Thymus (tissue), 11 donors: ENCODE measurements around the gene SYNE3. TPM values are rescaled to one million over a fixed set of nuclear protein-coding genes. Genes with fewer than 3 reads are reported as not detected.
A peak's percentile ranks its signal among the peaks of the same experiment; 100 is the strongest.

Experiments used
- DNase-seq, 9 donors: peaks; one replicate each; pipeline ENCODE4 v3.0.0-alpha.2; 2013; ENCODE audit warnings: low spot score in 9 of 9, low read depth in 6 of 9, missing footprints in 1 of 9
- H3K27ac ChIP-seq, 2 donors: one replicate each; pipeline ENCODE4 v1.5.1; 2013; ENCODE audit warnings: control low read depth in 1 of 2, low read depth in 1 of 2, low read length in 1 of 2, mild to moderate bottlenecking in 1 of 2, moderate library complexity in 1 of 2
- H3K27me3 ChIP-seq, 2 donors: one replicate each; pipeline ENCODE4 v1.5.1; 2013; ENCODE audit warnings: low read length in 1 of 2; ENCODE audit not compliant: control insufficient read depth in 2 of 2, insufficient read depth in 1 of 2
- H3K36me3 ChIP-seq, 2 donors: one replicate each; pipeline ENCODE4 v1.5.1; 2013; ENCODE audit warnings: low read length in 1 of 2, mild to moderate bottlenecking in 1 of 2, moderate library complexity in 1 of 2; ENCODE audit not compliant: control insufficient read depth in 2 of 2, insufficient read depth in 2 of 2
- H3K4me1 ChIP-seq, 2 donors: one replicate each; pipeline ENCODE4 v1.5.1; 2013; ENCODE audit warnings: low read length in 2 of 2; ENCODE audit not compliant: control insufficient read depth in 2 of 2, insufficient read depth in 2 of 2
- H3K4me3 ChIP-seq, 2 donors: one replicate each; pipeline ENCODE4 v1.5.1; 2013; ENCODE audit warnings: low read length in 2 of 2, control low read depth in 1 of 2, mild to moderate bottlenecking in 1 of 2
- H3K9me3 ChIP-seq, 2 donors: one replicate each; pipeline ENCODE4 v1.5.1; 2013; ENCODE audit warnings: low read length in 1 of 2, mild to moderate bottlenecking in 1 of 2; ENCODE audit not compliant: control insufficient read depth in 2 of 2, insufficient read depth in 1 of 2
- WGBS: extraction: QIAGEN DNeasy Blood & Tissue Kit; methylation state at CpG from one replicate; pipeline ENCODE4 v1.1.7; 2013; 5-methylcytosine and 5-hydroxymethylcytosine counted together
- polyA plus RNA-seq: library from polyadenylated mRNA; stranded (reverse); fragments of 200-250 nt; gene quantifications from one replicate; pipeline ENCODE4 v1.2.3, GENCODE V29; 2013
- total RNA-seq: library from RNA; stranded (reverse); fragments of 120-200 nt; gene quantifications from one replicate; pipeline ENCODE4 v1.2.4, GENCODE V29; 2013
- donor health status: healthy.

The SYNE3 gene
- total and polyA plus RNA-seq, 2 donors: 1.7 to 3.1 TPM

DNA sequence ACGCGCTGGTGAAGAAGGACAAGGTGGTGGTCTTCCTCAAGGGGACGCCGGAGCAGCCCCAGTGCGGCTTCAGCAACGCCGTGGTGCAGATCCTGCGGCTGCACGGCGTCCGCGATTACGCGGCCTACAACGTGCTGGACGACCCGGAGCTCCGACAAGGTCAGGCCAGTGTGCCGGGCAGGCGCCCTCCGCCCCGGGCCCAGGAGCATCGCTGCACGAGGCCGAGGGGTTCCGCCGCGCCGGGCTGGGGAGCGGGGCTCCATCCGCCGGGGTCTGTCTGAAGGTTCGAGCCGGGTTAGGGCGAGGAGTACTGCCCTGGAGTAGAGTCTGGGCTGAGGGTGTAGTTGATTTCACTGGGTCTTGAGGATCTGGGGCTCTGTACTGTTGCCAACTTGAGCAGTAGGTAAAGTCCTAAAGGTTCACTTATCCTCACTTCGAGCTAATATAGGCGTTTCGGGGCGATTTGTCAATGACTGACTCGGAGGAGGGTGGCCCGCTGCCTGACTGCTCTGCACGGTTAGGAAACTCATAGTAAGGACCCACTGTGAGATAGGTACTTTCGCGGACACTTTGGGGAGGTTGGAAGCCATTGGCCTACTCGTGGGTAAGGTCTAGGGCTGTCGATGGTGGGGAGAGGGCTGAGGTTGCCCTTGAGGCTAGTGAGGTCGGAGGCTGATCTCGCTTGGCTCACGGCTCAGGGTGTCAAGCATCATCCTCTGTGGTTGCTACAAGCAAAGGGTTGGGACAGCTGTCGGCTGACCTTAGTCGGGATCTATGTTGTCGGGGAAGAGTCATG is 19.0 kb upstream of the SYNE3 start:
- peaks cover 0 to 1% of the 10 kb centered on the region in 2 donors for H3K9me3 ChIP-seq
- WGBS: 4% methylated on average over 52 of the region's 52 CpGs
- H3K4me3 ChIP-seq: peak overlapping the region; percentile 73 to 86
- peak in 1 of 9 donors; percentile 53 for DNase-seq
- no peaks in the 10 kb centered on the region for H3K27me3 ChIP-seq
- peaks cover 26% of the 10 kb centered on the region in 2 donors for H3K4me1 ChIP-seq
- peaks cover 0 to 6% of the 10 kb centered on the region in 2 donors for H3K36me3 ChIP-seq
- H3K27ac ChIP-seq: no peak overlapping the region

DNA sequence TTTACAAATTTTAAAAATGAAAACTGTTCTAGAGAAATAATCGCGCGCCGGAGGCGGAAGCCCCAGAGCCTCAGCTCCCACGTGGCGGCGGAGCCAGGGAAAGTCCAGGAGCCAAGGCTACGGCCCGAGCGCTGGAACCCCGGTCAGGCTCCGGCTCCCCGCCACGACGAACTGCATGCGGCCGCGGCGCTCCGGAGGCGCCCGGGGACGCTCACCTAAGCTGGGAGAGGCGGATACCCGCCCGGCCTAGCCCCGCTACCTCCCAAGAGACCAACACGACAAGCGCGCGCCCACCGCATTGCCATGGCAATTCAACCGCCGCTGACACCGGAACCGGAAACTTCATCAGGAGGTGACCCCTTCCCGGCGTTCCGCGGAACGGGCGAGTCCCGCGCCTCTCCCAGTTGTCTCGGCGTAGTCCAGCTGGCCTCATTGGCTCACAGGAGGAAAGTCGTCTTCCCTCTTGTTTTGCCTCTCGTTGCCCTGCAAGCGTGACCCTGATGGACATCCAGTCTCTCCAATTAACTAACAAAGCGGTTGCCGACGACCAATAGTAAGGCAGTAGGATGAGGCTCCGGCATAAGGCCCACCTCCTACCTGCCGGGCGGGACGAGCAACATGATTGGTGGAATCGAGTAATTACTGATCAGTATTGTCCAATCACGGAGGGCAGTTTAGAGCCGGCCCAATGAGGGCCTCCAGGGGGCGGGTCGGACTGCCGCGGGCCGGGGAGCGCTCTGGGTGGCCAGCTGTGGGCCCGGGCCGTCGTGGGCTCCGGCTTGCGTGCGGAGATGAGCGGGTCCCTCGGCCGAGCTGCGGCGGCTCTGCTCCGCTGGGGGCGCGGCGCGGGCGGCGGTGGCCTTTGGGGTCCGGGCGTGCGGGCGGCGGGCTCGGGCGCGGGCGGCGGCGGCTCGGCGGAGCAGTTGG is 18.1 kb upstream of the SYNE3 start, which contains the start of gene GLRX5:
Gene GLRX5, plus strand, starts transcription at position 752 of the 927 bp plus-strand sequence. Its CDS starts 40 bp downstream, at position 792.
- under 1% methylated on average over 97 of the region's 97 CpGs for WGBS

GRCh38 chr14:95533822-95534221 is 17.4 kb upstream of the SYNE3 start:
- Histone ChIP-seq H3K4me3 (peak overlapping the region; percentile 85 to 86), H3K27ac (peak overlapping the region in 1 of 2 donors; percentile 92), H3K9me3 (peaks cover 0 to 1% of the 10 kb centered on the region in 2 donors), H3K4me1 (peaks cover 26% of the 10 kb centered on the region in 2 donors), H3K36me3 (peaks cover 4 to 14% of the 10 kb centered on the region in 2 donors), H3K27me3 (no peaks in the 10 kb centered on the region)
- WGBS: under 1% methylated on average over 18 of the region's 18 CpGs
- DNase-seq: no peak

More for the DNA sequence above, 18.1 kb upstream of the SYNE3 start, which contains the start of gene GLRX5:
- peaks cover under 1 to 14% of the 10 kb centered on the region in 2 donors for H3K36me3 ChIP-seq
- peaks cover 0 to 1% of the 10 kb centered on the region in 2 donors for H3K9me3 ChIP-seq
- no peaks in the 10 kb centered on the region for H3K27me3 ChIP-seq
- H3K4me1 ChIP-seq: peaks cover 26% of the 10 kb centered on the region in 2 donors
- peak; percentile 98 to 100 (median 99) for DNase-seq
- H3K4me3 ChIP-seq: peak within 1 kb of the TSS; percentile 85 to 86
- H3K27ac ChIP-seq: peak within 1 kb of the TSS; percentile 90 to 92

DNA sequence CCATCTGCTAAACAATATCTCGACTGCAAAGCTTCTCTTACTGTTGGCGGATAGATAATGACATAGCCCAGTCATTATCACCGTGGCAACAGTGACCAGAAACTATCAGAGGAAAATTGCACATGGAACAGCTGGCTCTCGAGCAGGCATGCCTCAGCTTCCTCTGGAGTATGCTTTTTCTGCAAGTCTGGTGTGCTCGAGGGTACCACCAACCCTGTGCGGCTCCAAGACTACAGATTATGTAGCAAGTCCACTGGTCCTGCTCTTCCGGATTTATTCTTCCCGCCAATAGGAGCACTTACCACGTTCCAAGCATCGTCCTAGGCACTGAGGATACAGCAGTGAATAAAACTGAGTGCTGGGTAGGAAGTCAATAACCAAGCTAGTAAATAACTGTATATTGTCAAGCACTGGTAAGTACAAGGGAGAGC is 17.0 kb upstream of the SYNE3 start:
- H3K27me3 ChIP-seq: no peaks in the 10 kb centered on the region
- peaks cover 4 to 14% of the 10 kb centered on the region in 2 donors for H3K36me3 ChIP-seq
- peak overlapping the region in 1 of 2 donors; percentile 92 for H3K27ac ChIP-seq
- peaks cover 0 to 1% of the 10 kb centered on the region in 2 donors for H3K9me3 ChIP-seq
- H3K4me1 ChIP-seq: peaks cover 26% of the 10 kb centered on the region in 2 donors
- H3K4me3 ChIP-seq: peak overlapping the region; percentile 85 to 86
- 10% methylated on average over 10 of the region's 10 CpGs for WGBS
- DNase-seq: peak in 1 of 9 donors; percentile 49

- Histone ChIP-seq H3K4me1 (peaks cover 22 to 28% of the 10 kb centered on the region in 2 donors), H3K4me3 (no peak overlapping the region), H3K27me3 (no peaks in the 10 kb centered on the region), H3K27ac (no peak overlapping the region), H3K9me3 (peaks cover 0 to 1% of the 10 kb centered on the region in 2 donors), H3K36me3 (peaks cover 4 to 14% of the 10 kb centered on the region in 2 donors)
- WGBS: 78% methylated on average over 3 of the region's 3 CpGs
- no peak for DNase-seq
Observed at GRCh38 chr14:95531969-95532368, 15.5 kb upstream of the SYNE3 start.

GRCh38 chr14:95531473-95531872 is 15.0 kb upstream of the SYNE3 start:
- Histone ChIP-seq H3K4me3 (no peak overlapping the region), H3K27ac (no peak overlapping the region), H3K36me3 (peaks cover 4 to 14% of the 10 kb centered on the region in 2 donors), H3K4me1 (peaks cover 17 to 28% of the 10 kb centered on the region in 2 donors), H3K27me3 (no peaks in the 10 kb centered on the region), H3K9me3 (peaks cover 0 to 1% of the 10 kb centered on the region in 2 donors)
- no peak for DNase-seq
- 78% methylated on average over 3 of the region's 3 CpGs for WGBS

- Histone ChIP-seq H3K4me1 (peaks cover 11 to 27% of the 10 kb centered on the region in 2 donors), H3K27ac (no peak overlapping the region), H3K36me3 (peaks cover 4 to 14% of the 10 kb centered on the region in 2 donors), H3K9me3 (peaks cover 0 to 1% of the 10 kb centered on the region in 2 donors), H3K4me3 (no peak overlapping the region), H3K27me3 (no peaks in the 10 kb centered on the region)
- DNase-seq: no peak
- 97% methylated on average over 13 of the region's 13 CpGs for WGBS
Observed at GRCh38 chr14:95530473-95531276, 14.2 kb upstream of the SYNE3 start.

DNA sequence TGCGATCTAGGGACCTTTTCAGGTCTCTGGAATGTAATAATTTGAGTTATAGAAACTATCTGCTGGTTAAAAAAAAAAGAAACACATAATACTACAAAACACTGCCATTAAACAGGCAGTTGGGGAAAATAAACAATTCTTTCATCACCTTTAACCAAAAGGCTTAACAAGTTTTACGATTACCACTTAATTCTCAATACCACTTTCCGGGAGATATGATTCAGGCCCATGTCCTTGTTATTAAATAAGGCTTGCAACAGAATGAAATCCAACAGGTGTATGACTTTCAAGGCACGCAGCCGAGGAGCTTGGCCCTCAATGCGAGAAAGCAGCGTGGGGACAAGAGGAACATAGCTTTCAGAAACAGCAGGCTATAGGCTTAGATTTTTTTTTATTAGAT is 12.8 kb upstream of the SYNE3 start:
- Histone ChIP-seq H3K27ac (no peak overlapping the region), H3K27me3 (no peaks in the 10 kb centered on the region), H3K4me1 (peaks cover 17 to 40% of the 10 kb centered on the region in 2 donors), H3K4me3 (no peak overlapping the region), H3K9me3 (peaks cover 0 to under 1% of the 10 kb centered on the region in 2 donors), H3K36me3 (peaks cover 4 to 14% of the 10 kb centered on the region in 2 donors)
- DNase-seq: no peak
- WGBS: 91% methylated on average over 7 of the region's 7 CpGs
